T-helper 9 cell (primary cell): Measurements from ENCODE around the gene CTNNA2.

Source experiments
- DNase-seq: peaks from one replicate; pipeline ENCODE4 v3.0.0-alpha.2; 2020

The CTNNA2 gene

GRCh38 chr2:79714283-79714682, 201.4 kb downstream of the CTNNA2 start:
- no peak for DNase-seq

- DNase-seq, result no peak
Observed at GRCh38 chr2:79715338-79715737, 202.5 kb downstream of the CTNNA2 start.

GRCh38 chr2:79716266-79716665, 203.4 kb downstream of the CTNNA2 start:
- DNase-seq, result no peak

- DNase-seq, result no peak
Observed at GRCh38 chr2:79717364-79718007, 204.6 kb downstream of the CTNNA2 start.

DNA sequence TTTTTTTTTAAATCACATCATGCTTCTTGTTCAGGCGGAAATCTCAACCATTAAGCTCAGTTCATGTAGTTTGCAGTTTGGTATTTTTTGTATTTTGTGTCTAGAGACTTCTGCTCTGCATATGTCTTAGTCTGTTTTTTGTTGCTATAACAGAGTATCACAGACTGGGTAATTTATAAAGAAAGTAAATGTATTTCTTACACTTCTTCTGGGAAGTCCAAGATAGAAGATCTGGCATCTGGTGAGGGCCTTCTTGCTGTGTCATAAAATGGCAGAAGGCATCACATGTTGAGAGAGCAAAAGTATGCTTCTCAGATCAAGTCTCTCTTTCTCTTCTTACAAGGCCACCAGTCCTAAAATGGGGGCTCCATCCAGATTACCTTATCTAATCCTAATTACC, 208.2 kb downstream of the CTNNA2 start:
- no peak for DNase-seq

DNA sequence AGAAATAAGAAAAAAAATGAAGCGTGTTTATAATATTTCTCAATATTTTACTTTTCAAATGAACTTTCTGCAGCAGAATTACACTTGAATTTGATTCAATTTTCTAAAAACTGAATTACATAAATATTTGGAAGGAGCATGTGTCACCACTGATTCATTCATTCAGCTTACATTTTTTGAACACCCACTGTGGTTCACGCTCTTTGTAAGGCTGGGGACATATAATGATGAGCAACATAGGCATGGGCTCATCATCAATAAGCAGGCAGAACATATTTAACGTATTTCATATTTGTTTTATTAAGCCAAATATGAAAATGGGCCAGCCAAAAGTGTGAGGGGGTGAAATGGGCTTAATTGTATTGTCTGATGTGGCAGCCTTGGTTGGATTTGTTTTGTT, 209.1 kb downstream of the CTNNA2 start:
- no peak for DNase-seq

DNA sequence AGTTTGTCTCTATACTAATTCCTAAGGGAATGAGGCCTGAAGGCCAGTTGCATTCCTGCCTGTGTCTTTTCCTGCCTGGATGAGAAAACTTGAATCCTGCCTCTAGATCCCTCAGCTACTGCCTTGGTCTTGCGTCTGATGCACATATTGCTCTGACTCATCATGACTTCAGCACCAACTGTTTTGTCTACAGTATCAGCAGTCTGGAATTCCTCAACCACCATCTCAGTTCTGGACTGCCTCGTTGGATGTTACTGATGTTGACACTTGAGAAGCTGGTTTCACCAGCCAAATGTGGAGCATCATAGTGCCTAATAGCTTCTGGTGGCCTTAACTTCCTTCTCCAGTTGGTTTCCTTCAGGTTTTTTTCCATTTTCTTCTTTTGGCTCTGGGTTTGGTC, 211.0 kb downstream of the CTNNA2 start:
- DNase-seq, result no peak

GRCh38 chr2:79729532-79729931, 216.7 kb downstream of the CTNNA2 start:
- DNase-seq, result no peak

GRCh38 chr2:79734518-79734917, 221.7 kb downstream of the CTNNA2 start:
- no peak for DNase-seq

GRCh38 chr2:79740879-79741443, 228.1 kb downstream of the CTNNA2 start:
- no peak for DNase-seq

DNA sequence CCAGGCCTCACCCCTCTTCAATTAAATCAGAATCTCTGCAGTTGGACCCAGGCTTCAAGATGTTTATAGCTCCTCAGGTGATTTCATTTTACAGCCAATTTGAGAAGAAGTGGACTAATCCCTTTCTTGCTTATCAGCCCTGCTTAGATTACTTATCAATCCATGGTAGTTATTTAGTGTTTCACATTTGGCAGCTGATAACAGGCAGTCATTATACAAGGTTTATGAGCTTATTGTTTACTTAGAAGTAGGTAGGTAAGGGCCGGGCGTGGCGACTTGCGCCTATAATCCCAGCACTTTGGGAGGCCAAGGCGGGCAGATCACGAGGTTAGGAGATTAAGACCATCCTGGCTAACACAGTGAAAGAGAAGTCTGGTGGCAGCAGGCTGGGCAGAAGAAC, 237.5 kb downstream of the CTNNA2 start:
- no peak for DNase-seq

DNA sequence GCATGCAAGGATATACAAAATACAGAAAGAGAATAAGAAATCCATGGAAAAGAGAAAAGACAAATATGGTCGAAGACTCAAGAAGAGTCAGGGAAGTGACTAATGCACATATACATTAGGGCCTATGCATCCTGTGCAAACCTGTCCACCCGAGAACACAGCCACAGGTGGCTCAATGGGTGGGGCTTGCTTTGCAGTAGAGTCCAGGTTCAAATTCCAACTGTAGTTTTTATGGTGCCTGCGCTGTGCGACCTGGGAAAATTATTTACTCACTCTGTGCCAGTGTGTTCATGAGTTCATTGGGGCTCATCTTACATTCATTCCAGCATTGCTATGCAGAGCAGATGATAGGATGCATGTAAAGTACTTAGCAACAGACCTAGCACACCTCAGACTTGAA, 244.7 kb downstream of the CTNNA2 start:
- DNase-seq, result no peak

GRCh38 chr2:79758042-79758441, 245.2 kb downstream of the CTNNA2 start:
- DNase-seq, result no peak

DNA sequence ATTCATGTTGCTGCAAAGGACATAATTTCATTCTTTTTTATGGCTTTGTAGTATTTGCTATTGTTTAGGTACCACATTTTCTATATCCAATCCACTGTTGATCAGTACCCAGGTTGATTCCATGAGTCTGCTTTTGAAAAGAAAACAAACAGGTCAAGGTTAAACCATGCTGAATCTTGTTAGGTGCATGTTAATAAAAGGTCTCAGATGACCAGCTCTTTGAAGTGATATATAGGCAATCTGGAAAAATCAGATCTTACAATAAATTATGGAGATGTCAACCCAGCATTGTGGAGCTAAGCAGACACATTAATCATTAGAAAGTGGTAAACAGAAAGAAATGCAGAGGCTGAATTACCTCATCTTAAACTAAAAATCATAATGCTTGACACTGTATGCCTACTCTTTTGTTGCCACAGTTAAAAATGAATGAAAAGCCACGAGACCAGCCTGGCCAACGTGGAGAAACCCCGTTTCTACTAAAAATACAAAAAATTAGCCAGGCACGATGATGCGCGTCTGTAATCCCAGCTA, 246.0 kb downstream of the CTNNA2 start:
- no peak for DNase-seq

GRCh38 chr2:79770926-79771325, 258.1 kb downstream of the CTNNA2 start:
- DNase-seq, result no peak

DNA sequence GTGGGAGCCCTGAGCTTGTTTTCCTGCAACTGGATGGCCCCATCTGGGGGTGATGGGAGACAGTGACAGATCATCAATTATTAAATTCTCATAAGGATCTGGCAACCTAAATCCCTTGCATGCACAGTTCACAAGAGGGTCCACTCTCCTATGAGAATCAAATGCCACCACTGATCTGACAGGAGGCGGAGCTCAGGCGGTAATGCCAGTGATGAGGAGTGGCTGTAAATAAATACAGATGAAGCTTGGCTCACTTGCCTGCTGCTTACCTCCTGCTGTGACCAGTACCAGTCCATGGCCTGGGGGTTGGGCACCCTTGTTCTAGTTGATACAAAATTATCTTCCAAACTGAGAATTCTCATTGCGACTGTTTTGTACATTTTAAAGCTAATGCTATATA, 258.6 kb downstream of the CTNNA2 start:
- no peak for DNase-seq

DNA sequence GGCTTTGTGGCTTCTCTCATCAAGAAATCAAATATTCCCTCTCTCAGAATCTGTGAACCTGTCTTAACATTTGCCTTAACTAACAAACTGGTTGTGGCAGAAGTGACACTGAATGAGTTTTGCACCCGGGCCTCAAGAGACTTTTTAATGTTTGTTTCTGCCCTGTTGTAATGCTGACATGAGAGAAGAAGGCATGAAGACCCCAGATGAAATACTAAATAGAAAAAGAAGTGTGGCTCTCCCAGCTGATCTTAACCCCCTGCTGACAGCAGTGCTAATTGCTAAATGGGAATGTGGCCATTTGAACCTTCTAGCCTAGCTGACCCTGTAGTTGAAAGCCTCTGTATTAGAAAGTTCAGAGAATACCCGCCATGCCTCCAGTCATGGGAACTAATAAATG, 261.2 kb downstream of the CTNNA2 start:
- no peak for DNase-seq

GRCh38 chr2:79776461-79776860, 263.6 kb downstream of the CTNNA2 start:
- DNase-seq, result no peak

DNA sequence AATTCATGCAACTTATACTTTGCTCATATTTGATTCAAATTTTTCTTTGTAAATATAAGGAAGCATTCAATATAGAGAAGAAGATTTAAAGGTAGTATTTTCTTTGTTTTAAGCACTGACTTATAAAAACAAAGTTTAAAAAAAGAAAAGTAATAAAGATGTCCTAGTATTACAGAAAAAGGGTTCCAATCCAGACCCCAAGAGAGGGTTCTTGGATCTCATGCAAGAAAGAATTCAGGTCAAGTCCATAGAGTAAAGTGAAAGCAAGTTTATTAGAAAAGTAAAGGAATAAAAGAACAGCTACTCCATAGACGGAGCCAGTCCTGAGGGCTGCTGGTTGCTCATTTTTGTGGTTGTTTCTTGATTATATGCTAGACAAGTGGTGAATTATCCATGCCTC, 267.9 kb downstream of the CTNNA2 start:
- DNase-seq, result no peak

GRCh38 chr2:79782576-79783452, 270.0 kb downstream of the CTNNA2 start:
- no peak for DNase-seq

DNA sequence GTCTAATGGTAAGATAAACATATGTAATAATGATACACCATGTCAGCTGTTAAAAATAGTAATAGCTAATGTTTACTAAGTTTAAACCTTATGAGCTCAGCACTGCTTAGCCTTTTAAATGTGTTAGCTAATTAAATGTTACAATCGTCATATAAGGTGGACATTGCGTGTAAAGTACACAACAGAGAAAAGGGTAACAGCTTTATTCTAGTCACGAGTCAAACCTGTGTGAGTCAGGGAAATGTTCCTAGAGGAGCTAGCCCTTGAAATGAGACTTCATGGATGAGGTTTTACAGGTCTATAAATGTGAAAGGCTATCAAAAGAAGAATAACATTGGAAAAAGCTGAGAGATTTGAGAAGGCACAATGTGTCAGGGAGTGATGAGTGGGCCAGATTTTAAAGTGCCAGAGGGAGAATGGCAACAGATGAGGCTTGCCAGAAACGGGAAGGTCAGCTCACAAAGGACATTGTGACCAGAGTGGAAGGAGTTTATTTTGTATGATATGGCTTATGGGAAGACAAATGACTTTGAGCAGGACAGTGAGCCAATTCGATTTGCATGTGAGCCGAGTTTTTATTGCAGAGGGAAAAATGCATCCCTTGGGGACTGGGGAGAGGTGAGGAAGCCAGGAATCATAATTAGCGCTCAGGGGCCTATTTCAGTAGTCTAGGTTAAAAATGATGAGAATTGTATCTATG, 276.3 kb downstream of the CTNNA2 start:
- no peak for DNase-seq

- DNase-seq, result no peak
Observed at GRCh38 chr2:79789811-79790210, 277.0 kb downstream of the CTNNA2 start.

GRCh38 chr2:79792090-79792489, 279.2 kb downstream of the CTNNA2 start:
- DNase-seq, result no peak
